Neural progenitor cell (in vitro differentiated cells): ENCODE data around the gene GADD45B. TPM values are rescaled to one million over a fixed set of nuclear protein-coding genes. Genes with fewer than 3 reads are reported as not detected.

Source experiments
- DNase-seq: peaks from one replicate; pipeline ENCODE4 v3.0.0-alpha.2; 2016; ENCODE audit warnings: low spot score
- H2AFZ ChIP-seq: fragments of 200-600 bp; sonication (generic); replicated peaks from 2 replicates; pipeline ENCODE4 v1.6.1; 2016; ENCODE audit warnings: antibody characterized with exemption
- H3F3A ChIP-seq: fragments of 200-600 bp; sonication (generic); 2 replicates; pipeline ENCODE4 v1.6.1; 2016; ENCODE audit warnings: antibody characterized with exemption, low read depth
- H3K27ac ChIP-seq: fragments of 200-600 bp; sonication (generic); 2 replicates; pipeline ENCODE4 v1.5.1; 2016; ENCODE audit warnings: mild to moderate bottlenecking
- H3K27me3 ChIP-seq: fragments of 200-600 bp; sonication (generic); 2 replicates; pipeline ENCODE4 v1.6.1; 2016; ENCODE audit warnings: mild to moderate bottlenecking, moderate library complexity
- H3K36me3 ChIP-seq: fragments of 200-600 bp; sonication (generic); 2 replicates; pipeline ENCODE4 v1.5.1; 2016
- H3K4me1 ChIP-seq: fragments of 200-600 bp; sonication (generic); 2 replicates; pipeline ENCODE4 v1.6.1; 2016; ENCODE audit warnings: mixed run types
- H3K4me2 ChIP-seq: fragments of 200-600 bp; sonication (generic); 2 replicates; pipeline ENCODE4 v1.6.1; 2016
- H3K4me3 ChIP-seq: fragments of 200-600 bp; sonication (generic); 2 replicates; pipeline ENCODE4 v1.5.1; 2016
- H3K79me2 ChIP-seq: fragments of 200-600 bp; sonication (generic); 2 replicates; pipeline ENCODE4 v1.6.1; 2016; ENCODE audit warnings: low read depth
- H3K9ac ChIP-seq: fragments of 200-600 bp; sonication (generic); 2 replicates; pipeline ENCODE4 v1.6.1; 2016
- H3K9me3 ChIP-seq: fragments of 200-600 bp; sonication (generic); 2 replicates; pipeline ENCODE4 v1.5.1; 2016; ENCODE audit warnings: low read depth
- H4K20me1 ChIP-seq: fragments of 200-600 bp; sonication (generic); 2 replicates; pipeline ENCODE4 v1.6.1; 2016; ENCODE audit warnings: low read depth
- H3K27ac Mint-ChIP-seq: 3 replicates; pipeline ENCODE4 v1.8.0; 2021; ENCODE audit warnings: mixed read lengths
- H3K27me3 Mint-ChIP-seq: 2 replicates; pipeline ENCODE4 v1.8.0; 2022; ENCODE audit warnings: low read depth, mild to moderate bottlenecking, inconsistent platforms, moderate library complexity, mixed read lengths; ENCODE audit not compliant: insufficient read depth
- H3K36me3 Mint-ChIP-seq: 3 replicates; pipeline ENCODE4 v1.8.0; 2021; ENCODE audit warnings: mixed read lengths
- H3K4me1 Mint-ChIP-seq: 3 replicates; pipeline ENCODE4 v1.8.0; 2021; ENCODE audit warnings: mixed read lengths
- H3K4me3 Mint-ChIP-seq: 3 replicates; pipeline ENCODE4 v1.8.0; 2021; ENCODE audit warnings: mild to moderate bottlenecking, moderate library complexity, mixed read lengths
- H3K9me3 Mint-ChIP-seq: 3 replicates; pipeline ENCODE4 v1.8.0; 2020; ENCODE audit warnings: mixed read lengths
- EZH2 ChIP-seq: fragments of 200-600 bp; sonication (generic); IDR thresholded peaks from 2 replicates; pipeline ENCODE4 v1.6.1; 2017; ENCODE audit warnings: antibody characterized with exemption, mild to moderate bottlenecking, moderate library complexity
- EZH2phosphoT487 ChIP-seq: fragments of 200-600 bp; sonication (generic); IDR thresholded peaks from 2 replicates; pipeline ENCODE4 v1.6.1; 2017; ENCODE audit warnings: antibody characterized with exemption
- total RNA-seq: library from RNA; depleted of rRNA; stranded (reverse); fragments of >200 nt; gene quantifications from 2 replicates; pipeline ENCODE4 v1.2.3, GENCODE V29; 2015; ENCODE audit warnings: low replicate concordance
- TF ChIP-seq, protein P1 (sequence below): fragments of 200-600 bp; sonication (generic); IDR thresholded peaks from 2 replicates; pipeline ENCODE4 v1.5.1; 2017; ENCODE audit warnings: antibody characterized with exemption, mild to moderate bottlenecking

GADD45B gene
- total RNA-seq, 1 donor from 2014 or later, result 6.2 TPM

- Histone ChIP-seq H2AFZ (no peak overlapping the region), H3K79me2 (peaks cover 79% of the 10 kb centered on the region), H3K36me3 (no peaks in the 10 kb centered on the region), H3F3A (no peaks in the 10 kb centered on the region), H3K4me1 (peaks cover 7% of the 10 kb centered on the region), H3K27me3 (no peaks in the 10 kb centered on the region), H3K27ac (no peak overlapping the region), H4K20me1 (peaks cover 86% of the 10 kb centered on the region), H3K9me3 (no peaks in the 10 kb centered on the region), H3K9ac (no peak overlapping the region), H3K4me3 (no peak overlapping the region), H3K4me2 (no peak overlapping the region)
- Mint-ChIP-seq H3K4me3 (no peak overlapping the region), H3K36me3 (peaks cover 14% of the 10 kb centered on the region), H3K27ac (no peak overlapping the region), H3K27me3 (peaks cover 2% of the 10 kb centered on the region), H3K9me3 (no peaks in the 10 kb centered on the region), H3K4me1 (peaks cover 13% of the 10 kb centered on the region)
- TF ChIP-seq EZH2phosphoT487, result no peak
- TF ChIP-seq, protein P1, sequence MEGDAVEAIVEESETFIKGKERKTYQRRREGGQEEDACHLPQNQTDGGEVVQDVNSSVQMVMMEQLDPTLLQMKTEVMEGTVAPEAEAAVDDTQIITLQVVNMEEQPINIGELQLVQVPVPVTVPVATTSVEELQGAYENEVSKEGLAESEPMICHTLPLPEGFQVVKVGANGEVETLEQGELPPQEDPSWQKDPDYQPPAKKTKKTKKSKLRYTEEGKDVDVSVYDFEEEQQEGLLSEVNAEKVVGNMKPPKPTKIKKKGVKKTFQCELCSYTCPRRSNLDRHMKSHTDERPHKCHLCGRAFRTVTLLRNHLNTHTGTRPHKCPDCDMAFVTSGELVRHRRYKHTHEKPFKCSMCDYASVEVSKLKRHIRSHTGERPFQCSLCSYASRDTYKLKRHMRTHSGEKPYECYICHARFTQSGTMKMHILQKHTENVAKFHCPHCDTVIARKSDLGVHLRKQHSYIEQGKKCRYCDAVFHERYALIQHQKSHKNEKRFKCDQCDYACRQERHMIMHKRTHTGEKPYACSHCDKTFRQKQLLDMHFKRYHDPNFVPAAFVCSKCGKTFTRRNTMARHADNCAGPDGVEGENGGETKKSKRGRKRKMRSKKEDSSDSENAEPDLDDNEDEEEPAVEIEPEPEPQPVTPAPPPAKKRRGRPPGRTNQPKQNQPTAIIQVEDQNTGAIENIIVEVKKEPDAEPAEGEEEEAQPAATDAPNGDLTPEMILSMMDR, result no peak
- TF ChIP-seq EZH2, result no peak
- no peak for DNase-seq
Measured at GRCh38 chr19:2444251-2445002, 31.5 kb upstream of the GADD45B start.

DNA sequence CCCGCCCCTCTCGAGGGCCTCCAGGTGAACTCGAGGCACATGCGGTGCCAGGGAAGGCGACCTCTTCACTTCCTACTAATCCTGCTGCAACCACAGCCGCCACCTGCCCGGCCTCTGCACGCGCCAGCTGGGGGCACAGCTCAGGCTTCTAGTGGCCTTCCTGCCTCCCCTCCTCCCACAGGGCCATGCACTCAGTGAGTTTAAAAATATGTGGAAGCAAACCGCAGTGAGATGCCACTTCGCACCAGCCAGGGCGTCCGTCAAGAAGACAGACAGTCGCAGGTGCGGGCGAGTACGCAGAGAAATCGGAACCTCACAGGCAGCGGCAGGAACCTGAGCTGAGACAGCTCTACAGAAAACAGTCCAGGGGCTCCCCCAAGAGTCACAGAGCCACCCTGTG lies 29.5 kb upstream of the GADD45B start:
- H3K4me3 Mint-ChIP-seq, result no peak overlapping the region
- no peak for TF ChIP-seq EZH2
- TF ChIP-seq EZH2phosphoT487, result no peak
- TF ChIP-seq, protein P1, result no peak
- peaks cover 85% of the 10 kb centered on the region for H3K79me2 ChIP-seq

GRCh38 chr19:2449019-2449418 lies 26.9 kb upstream of the GADD45B start:
- no peak overlapping the region for H2AFZ ChIP-seq
- H3K79me2 ChIP-seq, result peaks cover 92% of the 10 kb centered on the region
- Mint-ChIP-seq H3K27ac (no peak overlapping the region), H3K27me3 (peaks cover 3% of the 10 kb centered on the region), H3K36me3 (peaks cover 13% of the 10 kb centered on the region), H3K4me3 (no peak overlapping the region), H3K4me1 (peaks cover 11% of the 10 kb centered on the region), H3K9me3 (no peaks in the 10 kb centered on the region)
- TF ChIP-seq, protein P1, result no peak
- TF ChIP-seq EZH2phosphoT487 (no peak), EZH2 (no peak)
- H3K4me2 ChIP-seq, result no peak overlapping the region
- no peak overlapping the region for H3K4me3 ChIP-seq
- no peaks in the 10 kb centered on the region for H3K9me3 ChIP-seq
- no peak for DNase-seq
- H3K9ac ChIP-seq, result no peak overlapping the region
- no peak overlapping the region for H3K27ac ChIP-seq
- H3K36me3 ChIP-seq, result no peaks in the 10 kb centered on the region
- no peaks in the 10 kb centered on the region for H3F3A ChIP-seq
- peaks cover 93% of the 10 kb centered on the region for H4K20me1 ChIP-seq
- peaks cover 7% of the 10 kb centered on the region for H3K4me1 ChIP-seq
- H3K27me3 ChIP-seq, result no peaks in the 10 kb centered on the region

More for the DNA sequence above, 29.5 kb upstream of the GADD45B start:
- peaks cover 7% of the 10 kb centered on the region for H3K4me1 ChIP-seq
- H3K9ac ChIP-seq, result no peak overlapping the region
- no peaks in the 10 kb centered on the region for H3K27me3 ChIP-seq
- H3K27ac Mint-ChIP-seq, result peak overlapping the region; percentile 82
- no peak overlapping the region for H3K4me3 ChIP-seq
- peaks cover 3% of the 10 kb centered on the region for H3K27me3 Mint-ChIP-seq
- no peaks in the 10 kb centered on the region for H3K9me3 ChIP-seq
- no peaks in the 10 kb centered on the region for H3K9me3 Mint-ChIP-seq
- DNase-seq, result peak; percentile 26
- peaks cover 94% of the 10 kb centered on the region for H4K20me1 ChIP-seq
- no peak overlapping the region for H2AFZ ChIP-seq
- H3K4me2 ChIP-seq, result peak overlapping the region; percentile 38
- peaks cover 16% of the 10 kb centered on the region for H3K36me3 Mint-ChIP-seq
- H3K4me1 Mint-ChIP-seq, result peaks cover 13% of the 10 kb centered on the region
- H3F3A ChIP-seq, result no peaks in the 10 kb centered on the region
- peak overlapping the region; percentile 11 for H3K27ac ChIP-seq
- H3K36me3 ChIP-seq, result no peaks in the 10 kb centered on the region
